Amygdala (tissue), 56 donors: ENCODE data around the gene LPAR1.

ENCODE experiments used
- DNase-seq, 56 donors: peaks; one replicate each; lab custom pipeline; 2025; lab: John Stamatoyannopoulos, UW

LPAR1 gene

DNA sequence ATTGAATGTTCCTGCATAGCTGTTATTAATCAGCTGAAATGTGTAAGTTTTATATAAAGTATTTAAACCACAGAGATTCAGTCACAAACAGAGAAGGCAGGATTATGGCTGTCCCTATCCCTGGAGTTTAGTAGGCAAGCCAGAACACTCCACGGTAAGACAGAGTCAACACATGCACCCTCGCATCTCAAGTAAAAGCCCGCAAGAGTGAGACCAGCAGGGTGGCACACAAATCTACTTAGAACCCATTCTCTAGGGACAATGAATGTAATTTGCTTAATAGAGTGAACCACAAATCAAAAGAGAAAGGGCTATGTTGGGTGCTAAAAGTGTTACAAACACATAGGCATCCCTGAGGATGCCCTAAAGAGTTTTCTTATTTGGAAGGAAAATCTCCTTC, 35.1 kb downstream of the LPAR1 start:
- no peak for DNase-seq

DNA sequence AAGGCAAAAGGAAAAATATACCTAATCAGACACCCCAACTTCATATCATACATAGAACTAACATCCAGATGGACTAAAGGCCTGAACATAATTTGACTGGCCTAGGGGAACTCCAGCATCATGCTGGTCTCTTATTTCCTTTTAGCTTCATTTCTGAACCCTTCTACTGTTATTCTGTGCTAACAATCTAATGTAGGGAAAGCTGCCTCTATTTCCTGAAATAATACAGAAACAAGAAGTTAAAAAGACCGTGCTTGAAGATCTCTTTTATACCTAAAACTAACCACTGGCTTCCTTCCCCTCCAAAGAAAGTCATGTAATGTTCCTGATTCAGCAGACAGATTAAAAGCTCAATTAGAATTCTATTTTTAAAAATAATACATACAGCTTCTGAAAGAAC, 36.7 kb downstream of the LPAR1 start:
- DNase-seq: no peak

- peak in 18 of 56 donors; percentile 3 to 66 (median 18) for DNase-seq
Measured at GRCh38 chr9:111000202-111000601, 38.1 kb downstream of the LPAR1 start.

- DNase-seq: peak in 2 of 56 donors; percentile 1 to 5
Measured at GRCh38 chr9:110999379-110999778, 38.9 kb downstream of the LPAR1 start.

DNA sequence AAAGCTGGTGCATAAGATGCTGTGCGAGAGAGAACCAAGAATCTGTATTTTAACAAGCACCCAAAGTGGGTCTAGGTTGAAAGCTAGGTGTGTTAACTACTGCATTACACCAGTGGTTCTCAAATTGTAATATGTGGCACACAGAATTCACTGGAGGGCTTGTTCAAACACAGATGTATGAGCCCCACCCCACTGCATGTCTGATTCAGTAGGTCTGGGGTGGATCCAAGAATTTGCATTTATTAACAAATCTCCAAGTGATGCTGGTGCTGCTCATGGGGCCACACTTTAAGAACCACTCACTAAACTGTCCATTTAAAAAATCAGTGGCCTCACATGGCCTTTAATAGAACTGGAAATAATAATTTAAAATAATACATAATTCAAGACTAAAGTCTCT, 40.4 kb downstream of the LPAR1 start:
- no peak for DNase-seq

DNA sequence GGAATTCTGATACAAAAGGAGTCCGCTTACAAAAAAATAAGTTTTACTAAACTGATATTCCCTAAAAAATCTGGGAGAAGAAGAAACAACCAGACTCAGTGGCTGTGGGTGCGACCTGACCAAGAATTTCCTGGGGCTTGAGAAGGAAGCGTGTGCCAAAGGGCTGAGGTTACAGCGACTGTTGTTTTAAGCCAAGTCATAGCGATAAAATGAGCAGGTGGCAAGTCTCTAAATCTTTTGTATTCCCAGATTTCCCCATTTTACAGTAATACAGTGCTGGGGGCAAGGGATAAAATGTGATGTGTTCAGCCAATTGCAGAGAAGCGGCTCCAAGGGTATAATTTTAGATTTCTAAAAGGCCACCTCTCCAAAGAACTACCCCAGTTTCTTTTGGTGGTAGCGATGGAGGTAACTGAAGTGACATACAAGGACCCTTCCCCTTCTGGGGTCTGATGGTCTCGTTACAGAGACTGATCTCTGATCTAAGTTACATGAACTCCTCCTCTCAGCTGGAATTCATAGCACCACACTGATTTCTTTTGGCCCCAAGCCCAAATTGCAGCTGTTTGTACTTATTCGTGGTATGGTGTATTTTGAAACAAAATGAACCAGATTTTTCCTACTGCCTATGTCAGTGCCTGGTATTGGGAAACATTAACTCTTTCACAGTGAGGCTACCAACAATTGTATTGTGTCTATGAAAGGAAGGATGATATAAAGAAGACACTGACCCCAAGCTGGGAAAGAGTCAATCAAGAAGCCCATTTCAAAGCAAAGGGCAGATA, 41.6 kb downstream of the LPAR1 start:
- peak in 3 of 56 donors; percentile 3 to 21 (median 17) for DNase-seq

DNA sequence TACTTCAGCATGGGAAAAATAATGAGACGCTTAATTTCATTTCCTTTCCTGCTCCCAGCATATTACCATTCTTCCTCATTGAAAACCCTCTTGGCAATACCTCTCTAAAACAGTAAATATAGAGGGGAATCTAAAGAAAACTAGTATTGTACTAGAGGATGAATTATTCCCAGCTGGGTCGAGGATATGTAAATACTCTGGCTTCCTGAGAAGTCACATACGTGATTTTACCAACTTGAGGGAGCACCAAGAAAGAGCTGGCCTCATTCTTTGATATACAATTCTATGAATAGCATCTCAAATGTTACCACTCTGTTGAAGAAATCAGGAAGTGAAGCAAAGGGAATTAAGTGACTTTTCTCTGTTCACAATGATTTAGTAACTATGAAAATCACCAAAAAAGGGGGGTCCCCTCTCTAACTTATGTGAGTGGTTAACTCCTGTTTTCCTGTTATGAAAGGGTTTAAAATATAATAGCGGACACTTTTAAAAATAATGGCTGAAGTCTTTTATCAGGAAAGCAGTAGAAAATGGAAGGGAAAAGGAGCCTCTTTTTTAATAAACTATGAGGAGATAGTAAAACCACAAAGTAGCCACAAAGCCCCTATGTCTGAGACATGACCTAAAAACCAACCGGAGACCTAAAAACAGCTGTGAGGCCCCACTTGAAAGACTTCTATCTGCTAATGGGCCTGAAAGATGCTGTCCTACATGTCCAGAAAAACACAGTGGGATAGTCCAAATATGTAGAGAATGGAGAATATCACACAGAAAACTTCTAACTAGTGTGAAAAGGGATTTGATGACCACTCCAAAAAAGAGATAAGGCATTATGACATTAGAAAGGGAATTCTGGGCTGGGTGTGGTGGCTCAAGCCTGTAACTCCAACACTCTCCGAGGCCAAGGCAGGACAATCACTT, 42.6 kb downstream of the LPAR1 start:
- no peak for DNase-seq

DNA sequence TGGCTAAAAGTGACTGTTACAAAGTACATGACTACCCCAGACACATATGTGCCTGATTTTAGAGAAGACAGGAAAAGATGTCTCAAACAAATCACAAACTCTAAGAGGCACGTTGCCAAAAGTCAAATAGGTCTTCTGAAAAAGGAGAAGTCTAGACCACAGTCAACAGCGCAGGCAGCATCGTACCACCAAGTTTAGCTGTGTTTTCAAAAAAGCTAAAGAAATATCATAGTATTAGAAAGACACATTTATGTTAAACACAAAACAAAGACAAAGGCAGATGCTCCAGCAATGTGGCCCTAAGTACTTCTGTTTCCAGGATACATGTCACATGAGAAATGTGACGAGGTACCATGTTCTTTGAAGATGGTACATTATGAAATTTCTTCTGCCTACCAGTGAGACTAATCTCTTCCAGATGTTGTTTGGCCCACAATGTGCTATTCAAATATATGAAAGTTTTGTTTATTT, 43.5 kb downstream of the LPAR1 start:
- DNase-seq: no peak

DNA sequence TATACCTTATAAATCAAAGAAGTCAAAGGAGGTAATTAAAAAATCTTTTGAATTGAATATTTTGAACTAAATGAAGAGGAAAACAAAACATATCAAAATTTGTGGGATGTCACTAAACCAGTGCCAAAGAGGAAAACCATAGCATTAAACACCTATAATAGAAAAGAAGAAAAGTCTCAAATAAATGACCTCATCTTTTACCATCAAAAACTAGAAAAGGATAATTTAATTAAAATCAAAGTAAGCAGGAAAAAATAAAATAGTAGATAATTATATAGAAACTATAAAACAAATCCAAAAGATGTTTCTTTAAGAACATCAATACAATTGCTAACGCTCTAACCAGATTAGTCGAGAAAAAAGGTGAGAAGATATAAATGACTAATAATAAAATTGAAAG, 47.8 kb downstream of the LPAR1 start:
- DNase-seq: no peak

GRCh38 chr9:110986529-110986928, 51.7 kb downstream of the LPAR1 start:
- no peak for DNase-seq

DNA sequence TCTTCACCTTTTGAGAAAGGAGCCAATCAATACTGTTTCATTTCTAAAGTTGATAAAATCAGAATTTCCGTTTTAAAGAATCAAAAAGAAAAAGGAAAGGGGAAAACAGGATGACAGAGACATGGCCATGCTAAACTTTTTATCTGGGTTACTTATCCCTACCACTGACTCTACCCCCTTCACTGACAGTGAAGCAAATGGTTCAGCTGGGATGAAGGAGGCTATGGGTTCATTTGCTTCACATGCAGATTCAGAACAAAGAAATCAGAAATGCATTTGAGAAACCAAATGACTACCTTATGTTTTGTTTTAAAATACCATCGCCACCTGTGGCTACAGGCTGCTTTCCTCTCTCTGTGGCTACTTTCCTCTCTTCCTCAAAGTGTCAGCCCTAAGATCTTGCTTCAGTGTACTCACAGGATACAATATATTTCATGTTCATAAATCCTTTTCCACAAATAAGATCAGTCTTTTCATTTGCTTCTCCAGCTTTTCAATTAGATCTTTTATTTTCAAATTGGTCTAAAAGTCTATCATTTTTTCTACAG, 53.3 kb downstream of the LPAR1 start:
- DNase-seq: no peak

DNA sequence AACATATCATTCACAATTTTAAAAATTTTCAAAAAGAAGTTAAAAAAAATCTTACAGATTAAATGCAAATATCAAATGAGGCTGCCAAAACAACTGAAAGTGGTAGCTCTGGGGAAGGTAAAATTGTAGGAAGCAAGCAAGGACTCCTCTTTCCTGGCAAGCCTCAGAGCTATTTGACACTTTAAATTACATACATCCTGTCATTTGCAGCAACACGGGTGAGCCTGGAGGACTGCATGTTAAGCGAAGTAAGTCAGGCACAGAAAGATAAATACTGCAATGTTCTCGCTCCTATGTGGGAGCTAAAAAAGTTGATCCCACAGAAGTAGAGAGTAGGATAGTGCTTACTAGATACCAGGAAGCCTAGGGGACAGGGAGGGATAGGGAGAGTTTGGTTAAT, 58.0 kb downstream of the LPAR1 start:
- DNase-seq: no peak

DNA sequence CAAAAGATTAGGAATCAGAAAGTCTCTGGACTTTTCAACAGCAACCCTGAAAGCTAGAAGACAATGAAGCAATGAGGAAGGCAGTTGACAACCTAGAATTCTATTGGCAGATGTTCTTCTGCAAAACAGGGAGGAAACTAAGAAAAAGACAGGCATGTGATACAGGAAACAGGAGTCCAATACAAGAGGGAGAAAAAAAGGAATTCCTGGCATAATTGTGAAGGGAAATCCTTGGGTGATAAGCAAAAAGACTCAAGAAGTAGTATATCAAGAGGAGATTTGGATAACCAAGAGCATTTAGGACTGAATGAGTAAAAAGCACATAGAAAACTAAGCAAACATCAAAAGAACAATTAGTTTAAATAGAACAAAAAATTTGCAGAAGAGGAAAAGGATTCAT, 58.6 kb downstream of the LPAR1 start:
- no peak for DNase-seq

GRCh38 chr9:110978516-110978915, 59.8 kb downstream of the LPAR1 start:
- no peak for DNase-seq

- DNase-seq: peak in 1 of 56 donors; percentile 28
Measured at GRCh38 chr9:110977259-110977709, 61.0 kb downstream of the LPAR1 start.

DNA sequence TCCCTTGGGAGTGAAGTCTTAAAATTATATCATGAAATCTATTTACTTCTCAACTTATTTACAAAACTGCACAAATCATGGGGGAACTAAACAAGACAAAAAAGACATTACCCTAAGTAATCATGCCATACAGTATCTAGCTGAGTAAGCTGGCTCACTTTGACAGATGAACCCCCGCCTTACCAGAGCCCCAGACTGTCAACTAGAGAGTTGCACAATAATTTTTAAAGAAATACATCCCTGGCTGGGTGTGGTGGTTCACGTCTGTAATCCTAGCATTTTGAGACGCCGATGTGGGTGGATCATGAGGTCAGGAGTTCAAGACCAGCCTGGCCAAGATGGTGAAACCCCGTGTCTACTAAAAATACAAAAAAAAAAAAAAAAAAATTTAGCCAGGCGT, 62.3 kb downstream of the LPAR1 start:
- DNase-seq: no peak

DNA sequence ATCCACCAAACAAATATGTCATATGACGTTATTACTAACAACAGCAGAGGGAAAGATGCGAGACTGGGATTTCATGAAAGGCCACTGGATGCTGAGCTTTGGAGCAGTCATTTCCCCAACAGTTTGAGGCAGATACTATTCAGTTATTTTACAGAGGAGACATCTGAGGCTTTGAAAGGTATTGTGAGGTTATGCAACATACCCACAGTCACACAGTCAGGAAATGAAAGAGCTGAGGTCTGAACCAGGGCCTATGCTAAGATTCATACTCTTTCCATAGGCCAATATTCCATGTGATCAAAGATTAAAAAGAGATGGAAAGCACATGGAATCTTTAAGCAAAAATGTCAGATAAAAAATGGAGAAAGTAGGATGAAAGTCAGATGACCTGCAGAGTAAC, 63.0 kb downstream of the LPAR1 start:
- DNase-seq: no peak

DNA sequence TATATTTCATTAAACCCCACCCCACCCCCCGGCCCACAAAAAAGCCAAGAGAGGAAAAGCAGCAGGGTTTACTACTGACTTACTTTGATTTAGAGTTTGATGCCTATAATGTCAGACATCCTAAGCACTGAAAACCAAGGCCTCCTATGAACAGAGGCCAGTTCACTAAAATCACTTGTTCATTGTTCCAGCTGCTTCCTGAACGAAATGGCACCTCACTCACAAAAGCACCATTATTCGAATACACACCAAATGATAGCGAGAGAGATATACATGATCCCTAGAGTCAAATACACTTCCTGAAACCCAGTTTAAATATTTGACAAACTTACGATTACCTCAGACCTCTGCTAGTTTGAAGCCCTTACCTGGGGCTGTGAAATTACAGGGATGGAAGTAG, 66.6 kb downstream of the LPAR1 start:
- DNase-seq: no peak

DNA sequence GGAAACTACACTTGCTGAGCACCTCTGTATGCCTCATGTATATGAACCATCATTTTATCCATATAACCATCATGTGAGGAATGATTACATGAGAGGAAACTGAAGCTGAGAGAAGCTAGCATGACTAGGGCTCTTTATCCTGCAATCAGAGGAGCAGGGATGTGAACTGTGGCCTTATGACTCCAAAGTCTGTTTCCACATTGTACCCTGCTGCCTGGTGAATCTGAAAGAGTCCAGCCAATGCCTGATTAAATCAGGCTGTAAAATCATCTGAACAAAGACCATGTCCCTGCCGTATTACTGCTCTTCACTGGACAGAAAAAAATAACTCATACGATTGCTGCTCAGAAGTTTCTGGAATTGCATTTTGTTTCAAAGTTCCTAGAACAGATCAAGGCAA, 67.0 kb downstream of the LPAR1 start:
- no peak for DNase-seq

DNA sequence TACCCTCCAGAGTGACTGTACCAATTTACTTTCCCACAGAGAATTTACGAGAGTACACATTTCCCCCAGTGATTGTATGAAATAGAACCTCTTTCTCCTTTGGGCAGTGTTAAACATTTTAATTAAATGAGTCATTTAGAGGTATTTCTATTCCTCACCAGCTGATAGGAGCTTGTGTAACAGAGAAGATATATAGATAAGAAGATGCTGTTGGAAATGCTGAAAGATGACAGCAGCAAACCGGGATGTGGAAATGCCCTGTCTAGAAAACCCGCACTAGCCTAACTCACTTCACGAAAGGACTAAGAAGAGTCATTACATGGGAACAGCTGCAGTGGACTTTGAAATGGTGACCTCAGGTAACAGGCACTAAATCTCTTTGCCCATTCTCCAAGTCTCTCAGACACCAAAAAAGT, 68.3 kb downstream of the LPAR1 start:
- DNase-seq: no peak

- DNase-seq: no peak
Measured at GRCh38 chr9:110968096-110968495, 70.2 kb downstream of the LPAR1 start.
